ENCODE data around the gene CCDC40.

Gene CCDC40

DNA sequence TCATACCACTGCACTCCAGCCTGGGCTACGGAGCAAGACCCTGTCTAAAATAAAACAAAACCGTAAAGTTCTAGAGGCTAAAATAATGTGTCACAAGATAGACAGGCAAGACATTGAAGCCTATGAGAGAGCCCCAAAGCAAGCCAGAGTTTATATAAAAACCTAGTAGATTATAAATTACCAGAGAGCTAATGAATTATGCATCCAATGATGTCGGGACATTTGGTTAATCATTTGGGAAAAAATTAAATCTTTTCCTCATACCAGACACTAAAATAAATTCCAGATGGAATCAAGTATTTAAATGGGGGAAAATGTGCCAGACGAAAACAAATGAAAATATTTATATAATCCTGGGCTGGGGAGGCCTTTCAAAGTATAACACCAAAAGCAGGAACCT lies 24.2 kb downstream of the CCDC40 start:
- no peak for TF ChIP-seq NFIC (IDR thresholded peaks at IDR 0.05)
- TF ChIP-seq, protein P1, sequence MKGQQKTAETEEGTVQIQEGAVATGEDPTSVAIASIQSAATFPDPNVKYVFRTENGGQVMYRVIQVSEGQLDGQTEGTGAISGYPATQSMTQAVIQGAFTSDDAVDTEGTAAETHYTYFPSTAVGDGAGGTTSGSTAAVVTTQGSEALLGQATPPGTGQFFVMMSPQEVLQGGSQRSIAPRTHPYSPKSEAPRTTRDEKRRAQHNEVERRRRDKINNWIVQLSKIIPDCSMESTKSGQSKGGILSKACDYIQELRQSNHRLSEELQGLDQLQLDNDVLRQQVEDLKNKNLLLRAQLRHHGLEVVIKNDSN (IDR thresholded peaks at IDR 0.05) = no peak
- TF ChIP-seq, protein P2, sequence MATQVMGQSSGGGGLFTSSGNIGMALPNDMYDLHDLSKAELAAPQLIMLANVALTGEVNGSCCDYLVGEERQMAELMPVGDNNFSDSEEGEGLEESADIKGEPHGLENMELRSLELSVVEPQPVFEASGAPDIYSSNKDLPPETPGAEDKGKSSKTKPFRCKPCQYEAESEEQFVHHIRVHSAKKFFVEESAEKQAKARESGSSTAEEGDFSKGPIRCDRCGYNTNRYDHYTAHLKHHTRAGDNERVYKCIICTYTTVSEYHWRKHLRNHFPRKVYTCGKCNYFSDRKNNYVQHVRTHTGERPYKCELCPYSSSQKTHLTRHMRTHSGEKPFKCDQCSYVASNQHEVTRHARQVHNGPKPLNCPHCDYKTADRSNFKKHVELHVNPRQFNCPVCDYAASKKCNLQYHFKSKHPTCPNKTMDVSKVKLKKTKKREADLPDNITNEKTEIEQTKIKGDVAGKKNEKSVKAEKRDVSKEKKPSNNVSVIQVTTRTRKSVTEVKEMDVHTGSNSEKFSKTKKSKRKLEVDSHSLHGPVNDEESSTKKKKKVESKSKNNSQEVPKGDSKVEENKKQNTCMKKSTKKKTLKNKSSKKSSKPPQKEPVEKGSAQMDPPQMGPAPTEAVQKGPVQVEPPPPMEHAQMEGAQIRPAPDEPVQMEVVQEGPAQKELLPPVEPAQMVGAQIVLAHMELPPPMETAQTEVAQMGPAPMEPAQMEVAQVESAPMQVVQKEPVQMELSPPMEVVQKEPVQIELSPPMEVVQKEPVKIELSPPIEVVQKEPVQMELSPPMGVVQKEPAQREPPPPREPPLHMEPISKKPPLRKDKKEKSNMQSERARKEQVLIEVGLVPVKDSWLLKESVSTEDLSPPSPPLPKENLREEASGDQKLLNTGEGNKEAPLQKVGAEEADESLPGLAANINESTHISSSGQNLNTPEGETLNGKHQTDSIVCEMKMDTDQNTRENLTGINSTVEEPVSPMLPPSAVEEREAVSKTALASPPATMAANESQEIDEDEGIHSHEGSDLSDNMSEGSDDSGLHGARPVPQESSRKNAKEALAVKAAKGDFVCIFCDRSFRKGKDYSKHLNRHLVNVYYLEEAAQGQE (IDR thresholded peaks at IDR 0.05; ENCODE audit: low read depth) = no peak
- TF ChIP-seq TCF12 (IDR thresholded peaks at IDR 0.05; ENCODE audit: low read depth) = no peak
- TF ChIP-seq EP300 (IDR thresholded peaks at IDR 0.05; ENCODE audit: borderline replicate concordance) = no peak
- no peak for TF ChIP-seq EGR1 (IDR thresholded peaks at IDR 0.05)
- TF ChIP-seq YY1 (IDR thresholded peaks at IDR 0.05; ENCODE audit: low read depth) = no peak
- no peak for TF ChIP-seq RAD21 (IDR thresholded peaks at IDR 0.05; ENCODE audit: low read depth)

DNA sequence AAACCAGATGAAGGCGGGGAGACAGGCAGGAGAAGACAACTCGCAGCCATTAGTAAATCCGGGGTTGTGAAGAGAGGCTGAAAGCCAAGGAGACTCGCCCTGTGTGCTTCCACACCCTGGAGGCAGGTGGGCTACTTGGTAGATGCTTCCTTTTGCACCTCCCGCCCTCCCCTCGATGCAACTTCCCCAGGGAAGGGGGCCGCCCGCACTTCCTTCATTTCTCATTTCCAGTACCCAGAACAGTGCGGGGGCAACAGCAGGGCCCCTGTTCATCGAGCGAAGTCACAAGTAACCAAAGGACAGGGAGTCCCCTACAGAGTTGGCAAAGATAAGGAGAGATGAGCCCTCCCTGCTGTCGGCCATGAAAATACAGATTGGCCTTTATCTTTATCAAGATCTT lies 25.0 kb downstream of the CCDC40 start:
- no peak for TF ChIP-seq NFIC (IDR thresholded peaks at IDR 0.05)
- TF ChIP-seq TAF1 (IDR thresholded peaks at IDR 0.05; ENCODE audit: low read depth) = no peak
- TF ChIP-seq, protein P1 (IDR thresholded peaks at IDR 0.05) = no peak
- TF ChIP-seq, protein P2 (IDR thresholded peaks at IDR 0.05; ENCODE audit: low read depth) = no peak
- no peak for TF ChIP-seq FOXM1 (IDR thresholded peaks at IDR 0.05; ENCODE audit: borderline replicate concordance, low read depth)
- TF ChIP-seq YY1 (IDR thresholded peaks at IDR 0.05; ENCODE audit: low read depth) = no peak

DNA sequence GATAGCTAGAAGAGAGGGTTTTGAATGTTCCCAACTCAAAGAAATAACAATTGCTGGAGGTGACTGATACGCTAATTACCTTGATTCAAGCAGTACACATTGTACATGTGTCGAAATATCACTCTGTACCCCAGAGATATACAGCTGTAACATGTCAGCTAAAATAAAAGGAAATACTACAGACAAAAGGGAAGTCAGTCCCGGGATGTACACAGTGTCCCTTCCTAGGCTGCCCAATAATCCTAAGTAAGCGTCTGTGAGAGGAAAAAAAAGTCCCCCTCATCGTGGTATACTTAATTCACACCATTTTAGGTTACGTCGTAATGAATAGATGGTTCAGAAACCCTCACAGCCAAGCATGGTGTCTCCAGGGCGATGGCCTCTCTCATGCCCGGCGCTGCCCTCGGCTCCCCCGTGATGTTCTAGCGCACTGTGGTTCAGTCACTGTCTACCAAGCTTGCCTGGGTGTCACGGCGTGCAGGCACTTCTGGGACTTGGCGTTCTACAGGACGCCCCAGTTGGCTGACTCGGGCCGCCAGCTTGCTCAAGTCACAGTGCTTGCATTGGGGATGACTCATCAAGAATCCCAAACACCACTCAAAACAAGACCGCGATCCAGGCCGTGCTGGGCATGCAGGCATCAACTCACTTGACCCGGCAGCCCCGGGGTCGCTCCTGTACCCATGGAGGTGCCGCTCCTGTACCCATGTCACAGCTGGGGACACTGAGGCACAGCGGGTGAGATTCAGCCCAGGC lies 27.6 kb downstream of the CCDC40 start:
- no peak for TF ChIP-seq YY1 (IDR thresholded peaks at IDR 0.05; ENCODE audit: low read depth)
- TF ChIP-seq ZBTB7A (IDR thresholded peaks at IDR 0.05; ENCODE audit: low read depth) = no peak
- TF ChIP-seq, protein P1 (IDR thresholded peaks at IDR 0.05) = no peak
- no peak for TF ChIP-seq TCF12 (IDR thresholded peaks at IDR 0.05; ENCODE audit: low read depth)
- TF ChIP-seq, protein P2 (IDR thresholded peaks at IDR 0.05; ENCODE audit: low read depth) = no peak
- TF ChIP-seq, protein P3, sequence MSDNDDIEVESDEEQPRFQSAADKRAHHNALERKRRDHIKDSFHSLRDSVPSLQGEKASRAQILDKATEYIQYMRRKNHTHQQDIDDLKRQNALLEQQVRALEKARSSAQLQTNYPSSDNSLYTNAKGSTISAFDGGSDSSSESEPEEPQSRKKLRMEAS (IDR thresholded peaks at IDR 0.05) = no peak
- TF ChIP-seq RAD21 (IDR thresholded peaks at IDR 0.05; ENCODE audit: low read depth) = no peak
- no peak for TF ChIP-seq TEAD4 (IDR thresholded peaks at IDR 0.05)
- TF ChIP-seq TAF1 (IDR thresholded peaks at IDR 0.05; ENCODE audit: low read depth) = no peak
- TF ChIP-seq NFIC (IDR thresholded peaks at IDR 0.05) = no peak
- TF ChIP-seq EP300 (IDR thresholded peaks at IDR 0.05; ENCODE audit: borderline replicate concordance) = no peak
- TF ChIP-seq CREB1 (IDR thresholded peaks at IDR 0.05; ENCODE audit: low read depth) = no peak
- no peak for TF ChIP-seq FOXM1 (IDR thresholded peaks at IDR 0.05; ENCODE audit: borderline replicate concordance, low read depth)
- no peak for TF ChIP-seq EGR1 (IDR thresholded peaks at IDR 0.05)
- TF ChIP-seq CEBPB (IDR thresholded peaks at IDR 0.05) = no peak

DNA sequence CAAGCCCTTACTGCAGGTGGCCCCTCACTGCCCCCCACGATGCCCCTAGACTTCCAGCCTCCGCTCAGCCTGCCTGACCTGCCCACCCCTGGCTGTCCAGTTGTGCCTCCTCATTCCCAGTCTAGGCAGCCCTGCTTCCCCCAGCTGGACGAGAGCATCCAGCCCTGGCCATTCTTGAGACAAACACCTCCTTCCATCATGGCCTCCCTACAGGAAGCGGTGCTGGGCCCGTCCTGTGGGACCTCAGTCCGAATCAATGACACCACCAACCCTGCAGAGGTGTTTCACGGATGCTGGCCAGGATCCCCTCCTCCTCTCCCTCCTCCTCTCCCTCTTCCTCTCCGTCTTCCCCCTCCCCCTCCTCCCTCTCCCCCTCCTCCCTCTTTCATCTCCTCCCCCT lies 28.3 kb downstream of the CCDC40 start:
- TF ChIP-seq, protein P3 (IDR thresholded peaks at IDR 0.05) = no peak
- TF ChIP-seq CEBPB (IDR thresholded peaks at IDR 0.05) (no peak), NFIC (IDR thresholded peaks at IDR 0.05) (no peak), CREB1 (IDR thresholded peaks at IDR 0.05; ENCODE audit: low read depth) (no peak), TAF1 (IDR thresholded peaks at IDR 0.05; ENCODE audit: low read depth) (no peak), RAD21 (IDR thresholded peaks at IDR 0.05; ENCODE audit: low read depth) (no peak), TCF12 (IDR thresholded peaks at IDR 0.05; ENCODE audit: low read depth) (no peak), FOXM1 (IDR thresholded peaks at IDR 0.05; ENCODE audit: borderline replicate concordance, low read depth) (no peak), ZBTB7A (IDR thresholded peaks at IDR 0.05; ENCODE audit: low read depth) (no peak), EGR1 (IDR thresholded peaks at IDR 0.05) (no peak), YY1 (IDR thresholded peaks at IDR 0.05; ENCODE audit: low read depth) (no peak), EP300 (IDR thresholded peaks at IDR 0.05; ENCODE audit: borderline replicate concordance) (no peak), TEAD4 (IDR thresholded peaks at IDR 0.05) (no peak)
- TF ChIP-seq, protein P1 (IDR thresholded peaks at IDR 0.05) = no peak
- TF ChIP-seq, protein P2 (IDR thresholded peaks at IDR 0.05; ENCODE audit: low read depth) = no peak

Data from Ishikawa (cell line).